Stimulated activated CD4-positive, alpha-beta T cell treated with anti-CD3 and anti-CD28 coated beads, Interleukin-4, amount 100 ng/mL, for 48 hours (primary cell): ENCODE data around the gene ARAP1.

ENCODE experiments used
- DNase-seq, 2 donors: peaks; one replicate each; pipeline ENCODE4 v3.0.0-alpha.2; 2020; ENCODE audit warnings: low read depth in 2 of 2

Gene ARAP1

GRCh38 chr11:72779495-72780128, 27.4 kb upstream of the ARAP1 start:
- DNase-seq: no peak

DNA sequence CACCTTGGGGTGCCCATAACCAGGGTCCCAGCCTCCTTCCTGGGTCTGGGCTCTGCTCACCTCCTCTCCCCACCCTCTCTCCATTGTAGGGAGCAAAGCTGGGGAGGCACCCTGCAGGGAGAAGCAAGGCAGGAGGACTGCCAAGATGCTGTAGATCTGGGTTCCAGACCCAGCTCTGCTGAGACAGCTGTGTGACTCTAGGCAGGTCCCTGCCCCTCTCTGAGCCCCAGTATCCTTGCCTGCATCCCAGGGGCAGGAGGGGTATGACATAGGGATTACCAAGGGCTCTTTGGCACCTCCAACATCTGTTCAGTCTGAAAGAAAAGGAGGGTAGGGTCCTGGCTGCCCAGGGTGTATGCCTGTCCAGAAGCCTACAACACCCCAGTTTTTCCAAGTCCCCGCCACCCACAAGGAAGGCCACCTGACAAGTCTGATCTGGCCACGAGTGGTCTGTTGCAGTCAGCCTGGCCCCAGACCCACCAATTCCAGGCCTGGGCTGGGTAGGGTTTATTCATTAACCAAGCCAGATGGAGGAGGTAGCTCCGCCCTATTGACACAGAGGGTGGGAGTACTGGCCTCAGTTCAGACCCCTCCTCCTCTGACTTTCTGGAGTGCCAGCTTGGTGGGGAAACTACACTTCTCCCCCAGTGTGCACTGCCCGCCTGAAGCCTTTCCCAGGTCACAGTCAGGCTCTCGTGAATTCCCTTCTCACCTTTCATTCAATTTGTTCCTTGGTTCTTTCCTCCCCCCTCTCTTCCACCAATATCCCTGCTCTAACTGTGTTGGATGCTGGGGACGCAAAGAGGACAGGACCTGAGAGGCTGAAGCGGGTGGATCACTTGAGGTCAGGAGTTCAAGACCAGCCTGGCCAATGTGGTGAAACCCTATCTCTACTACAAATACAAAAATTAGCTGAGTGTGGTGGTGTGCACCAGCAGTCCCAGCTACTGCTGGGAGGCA, 26.6 kb upstream of the ARAP1 start:
- DNase-seq: no peak

GRCh38 chr11:72777755-72778278, 25.6 kb upstream of the ARAP1 start:
- DNase-seq: no peak

- DNase-seq: no peak
Measured at GRCh38 chr11:72776844-72777754, 24.9 kb upstream of the ARAP1 start.

DNA sequence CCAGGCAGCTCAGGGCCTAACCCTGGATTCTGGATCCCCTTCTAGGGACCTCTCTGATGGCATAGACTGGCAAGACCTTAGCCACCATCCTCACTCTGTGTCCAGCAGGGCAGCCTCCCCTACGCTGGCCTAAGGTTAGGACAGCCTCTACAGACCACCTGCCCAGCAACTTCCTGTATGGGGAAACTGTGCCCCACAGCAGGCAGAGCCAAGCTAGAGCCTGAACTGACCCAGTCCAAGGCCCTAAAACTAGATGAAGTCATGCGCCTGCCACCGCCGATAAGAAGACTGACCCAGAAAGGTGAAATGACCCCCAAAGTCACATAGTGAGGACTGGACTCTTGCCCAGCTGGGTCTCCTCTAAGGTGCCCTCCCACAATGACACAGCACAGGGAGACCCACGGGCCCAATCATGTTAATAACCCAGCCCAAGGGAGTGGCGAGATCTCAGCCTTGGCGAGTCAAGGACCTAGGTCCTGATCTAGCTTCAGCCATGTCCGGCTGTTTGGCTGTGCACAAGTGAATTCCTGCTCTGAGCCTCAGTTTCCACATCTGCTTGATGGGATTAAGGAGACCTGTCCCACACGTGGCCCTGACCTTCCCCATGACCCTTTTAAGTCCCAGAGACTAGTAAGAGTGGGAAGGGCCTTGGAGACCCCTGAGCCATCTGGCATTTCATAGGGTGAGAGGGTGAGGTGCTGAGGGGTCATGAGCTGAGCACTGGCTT, 24.1 kb upstream of the ARAP1 start:
- DNase-seq: no peak

DNA sequence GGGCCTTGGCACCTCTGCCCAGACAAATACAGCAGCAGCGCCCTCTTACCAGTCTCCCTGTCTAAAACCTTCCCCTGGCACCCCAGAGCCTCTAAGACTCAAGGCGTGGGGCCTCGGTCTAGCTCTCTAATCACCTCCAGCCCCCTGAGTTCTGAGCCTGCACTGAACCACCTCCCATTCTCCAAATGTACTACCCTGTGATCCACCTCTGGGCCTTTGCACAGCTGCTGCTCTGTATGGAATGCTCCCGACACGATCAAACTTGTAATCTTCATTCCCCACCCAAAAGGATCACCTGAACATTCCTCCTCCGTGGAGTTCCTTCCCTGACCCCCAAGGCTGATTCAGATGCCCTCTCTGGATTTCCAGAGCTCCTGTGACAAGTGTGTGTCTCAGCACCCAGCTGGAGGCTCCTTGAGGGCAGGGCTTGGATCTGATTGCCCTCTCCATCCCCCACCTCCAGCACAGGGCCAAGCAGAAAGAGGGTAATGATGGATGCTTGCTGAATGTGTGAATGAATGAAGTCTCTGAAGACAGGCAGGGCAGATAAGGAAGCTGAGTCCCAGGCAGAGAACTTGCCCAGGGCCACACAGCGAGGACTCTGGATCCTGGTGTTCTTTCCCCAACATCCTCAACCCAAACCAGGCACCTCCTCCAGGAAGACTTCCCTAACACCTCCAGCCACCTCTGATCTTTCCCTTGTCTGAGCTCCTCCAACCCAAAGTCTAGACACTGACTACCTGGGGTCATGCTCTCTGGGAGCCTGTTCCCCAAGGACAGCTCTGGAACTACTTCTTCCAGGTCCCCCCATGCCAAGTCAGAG, 23.3 kb upstream of the ARAP1 start:
- no peak for DNase-seq

GRCh38 chr11:72774499-72774898, 22.3 kb upstream of the ARAP1 start:
- DNase-seq: no peak

GRCh38 chr11:72773696-72774095, 21.5 kb upstream of the ARAP1 start:
- DNase-seq: no peak

DNA sequence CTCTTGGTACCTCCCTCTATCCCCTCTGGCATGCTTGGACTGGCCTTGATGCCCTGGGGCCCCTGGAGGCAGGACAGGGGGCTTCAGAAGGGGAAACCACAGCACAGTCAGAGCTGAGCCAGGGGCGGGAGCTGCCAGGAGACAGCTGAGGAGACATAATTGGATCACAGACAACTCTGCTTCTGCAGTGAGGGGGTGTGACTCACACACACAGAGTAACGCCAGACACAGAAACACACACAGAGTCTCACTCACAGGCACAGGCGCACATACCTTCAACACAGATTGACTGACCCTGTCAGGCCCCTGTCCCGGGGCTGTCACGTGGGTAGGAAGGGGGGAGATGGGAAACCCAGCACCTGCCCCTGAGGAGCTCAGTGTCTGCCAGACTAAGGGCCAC, 21.1 kb upstream of the ARAP1 start:
- no peak for DNase-seq

DNA sequence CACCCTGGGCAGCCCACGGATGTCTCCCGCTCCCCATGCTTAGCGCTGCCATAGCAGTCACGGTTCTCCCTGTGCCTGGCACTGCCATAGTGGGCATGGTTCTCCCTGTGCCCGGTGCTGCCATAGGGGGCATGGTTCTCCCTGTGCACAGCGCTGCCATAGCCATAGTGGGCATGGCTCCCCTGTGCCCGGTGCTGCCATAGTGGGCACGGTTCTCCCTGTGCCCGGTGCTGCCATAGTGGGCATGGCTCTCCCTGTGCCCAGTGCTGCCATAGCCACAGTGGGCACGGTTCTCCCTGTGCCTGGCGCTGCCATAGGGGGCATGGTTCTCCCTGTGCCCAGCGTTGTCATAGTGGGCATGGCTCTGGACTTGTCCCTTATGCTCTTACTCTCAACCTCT, 19.9 kb upstream of the ARAP1 start:
- DNase-seq: no peak

GRCh38 chr11:72771507-72771906, 19.3 kb upstream of the ARAP1 start:
- DNase-seq: no peak

DNA sequence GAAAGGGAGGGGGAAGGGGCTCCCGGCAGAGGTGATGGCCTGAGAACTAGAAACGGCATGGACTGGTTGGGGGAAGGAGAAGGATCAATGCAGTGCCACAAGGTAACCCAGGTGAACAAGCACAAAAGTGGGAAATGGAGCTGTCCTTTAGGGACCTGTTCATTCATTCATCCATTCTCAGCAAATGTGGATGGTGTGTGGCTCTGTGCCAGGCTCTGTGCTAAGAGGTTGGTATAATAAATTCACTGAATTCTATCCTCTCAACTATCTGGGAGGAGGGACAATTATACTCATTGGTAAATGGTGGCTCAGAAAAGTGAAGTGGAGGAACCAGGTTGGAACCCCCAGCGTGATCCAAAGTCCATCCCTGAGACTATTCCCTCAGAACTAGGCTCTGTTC, 18.6 kb upstream of the ARAP1 start:
- no peak for DNase-seq

- no peak for DNase-seq
Measured at GRCh38 chr11:72769680-72770079, 17.5 kb upstream of the ARAP1 start.

DNA sequence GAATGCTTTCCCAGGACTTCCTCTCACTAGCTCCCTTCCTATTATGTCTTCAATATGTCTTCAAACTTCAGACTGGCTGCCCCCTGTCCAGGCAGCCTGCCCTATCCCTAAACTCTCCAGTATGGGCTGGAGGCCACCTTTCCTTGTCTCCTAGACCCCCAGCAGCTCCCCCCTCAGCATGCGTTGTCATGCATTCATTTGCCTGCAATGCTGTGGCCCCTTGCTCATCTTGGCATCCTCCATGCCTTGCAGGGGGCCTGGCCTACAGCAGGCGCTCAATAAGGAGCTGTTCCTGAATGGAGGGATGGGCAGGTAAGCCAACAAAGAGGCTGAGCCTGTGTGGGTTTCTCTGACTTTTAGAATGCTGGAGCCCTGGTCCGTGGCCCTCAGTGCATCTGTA, 16.4 kb upstream of the ARAP1 start:
- no peak for DNase-seq

DNA sequence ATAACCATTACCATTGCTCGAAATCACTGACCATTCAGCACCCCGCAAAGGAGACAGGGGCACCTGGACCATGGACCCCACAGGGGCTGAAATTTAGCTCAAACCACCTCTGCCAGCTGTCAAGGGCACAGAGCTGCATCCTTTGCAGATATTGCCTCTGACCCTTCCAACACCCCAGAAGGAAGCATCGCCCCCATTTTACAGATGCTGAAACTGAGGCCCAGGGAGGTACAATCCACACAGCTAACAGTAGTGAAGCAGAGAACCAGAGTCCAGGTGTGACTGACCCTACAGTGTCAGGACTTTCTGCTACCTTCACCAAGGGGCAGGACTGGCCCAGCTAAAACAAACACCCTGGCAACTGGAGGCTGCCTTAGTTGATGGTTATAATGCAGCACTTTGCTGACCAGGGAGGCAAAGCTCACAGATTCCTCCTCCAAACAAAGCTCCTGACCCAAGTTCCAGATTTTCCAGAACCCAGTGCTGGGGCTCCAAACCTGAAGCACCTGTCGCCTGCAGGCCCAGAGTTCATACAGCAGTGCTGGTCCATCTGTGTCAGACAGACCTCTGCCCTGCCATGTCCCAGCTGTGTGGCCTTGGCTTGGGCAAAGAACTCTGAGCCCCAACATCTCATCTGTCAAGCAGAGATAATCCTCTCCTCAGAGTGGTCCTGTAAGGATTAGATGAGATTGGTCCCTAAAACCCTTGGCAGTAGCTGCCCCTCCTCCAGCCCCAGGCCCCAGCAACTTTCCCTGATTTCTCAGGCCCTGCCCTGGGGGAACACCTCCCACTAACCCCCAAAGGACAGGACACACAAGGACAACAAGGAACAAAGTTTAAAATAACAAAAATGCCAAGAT, 15.2 kb upstream of the ARAP1 start:
- DNase-seq: no peak

- DNase-seq: no peak
Measured at GRCh38 chr11:72766152-72766902, 14.1 kb upstream of the ARAP1 start.

DNA sequence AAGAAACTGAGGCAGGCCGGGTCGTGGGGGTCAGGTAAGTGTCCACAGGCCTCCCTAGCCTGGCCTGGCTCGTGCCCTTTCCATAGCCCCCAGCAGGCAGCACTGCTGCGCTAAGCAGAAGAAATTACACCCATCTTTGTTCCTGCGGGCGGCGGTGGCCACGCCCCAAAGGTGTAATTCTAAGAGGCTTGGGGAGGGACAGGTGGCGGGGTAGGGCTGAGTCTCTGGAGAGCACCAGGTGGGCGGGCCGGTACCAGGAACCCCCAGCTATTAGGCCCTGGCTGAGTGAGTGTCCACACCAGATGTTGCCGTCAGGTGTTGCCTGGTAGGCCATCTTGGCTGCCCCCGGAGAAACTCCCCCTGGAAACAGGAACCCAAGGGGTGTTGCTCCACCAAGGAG, 12.3 kb upstream of the ARAP1 start:
- no peak for DNase-seq

DNA sequence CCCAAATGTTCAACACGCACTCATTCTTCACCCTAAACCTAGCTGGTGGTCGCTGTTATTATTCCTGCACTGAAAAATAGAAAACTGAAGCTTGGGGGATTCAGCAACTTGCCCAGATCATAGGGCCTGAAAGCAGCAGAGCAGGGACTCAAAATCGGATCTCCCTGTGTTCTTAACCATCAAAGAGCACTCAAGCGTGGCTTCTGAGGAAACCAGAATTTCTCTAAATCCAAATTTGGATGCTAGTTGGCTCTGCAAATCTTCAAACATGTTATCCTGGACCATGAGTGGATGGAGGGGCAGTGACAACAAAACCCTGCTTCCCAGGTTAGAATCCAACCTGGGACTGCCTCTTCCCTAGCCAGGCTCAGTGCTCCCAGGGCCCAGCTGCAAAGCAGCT, 11.6 kb upstream of the ARAP1 start:
- DNase-seq: no peak
